ENCODE measurements around the gene KCNK4.

The KCNK4 gene

GRCh38 chr11:64331569-64332371 is 40.7 kb downstream of the KCNK4 start:
- DNase-seq: peak; percentile 83 to 89

- no peak for DNase-seq
Measured at GRCh38 chr11:64333556-64333955, 42.5 kb downstream of the KCNK4 start.

GRCh38 chr11:64334764-64335735 is 43.9 kb downstream of the KCNK4 start:
- DNase-seq: peak; percentile 43 to 62

- DNase-seq: no peak
Measured at GRCh38 chr11:64337538-64338249, 46.6 kb downstream of the KCNK4 start.

- no peak for DNase-seq
Measured at GRCh38 chr11:64338716-64339115, 47.6 kb downstream of the KCNK4 start.

GRCh38 chr11:64339286-64339685 is 48.2 kb downstream of the KCNK4 start:
- DNase-seq: no peak

GRCh38 chr11:64339754-64340408 is 48.8 kb downstream of the KCNK4 start, which contains the start of gene CCDC88B:
TSS of gene CCDC88B (plus strand) at chr11:64340204. CDS start at chr11:64340267, 63 bp downstream.
- DNase-seq: peak; percentile 84 to 87

- DNase-seq: peak; percentile 85 to 88
Measured at GRCh38 chr11:64340671-64341335, 49.7 kb downstream of the KCNK4 start.

- no peak for DNase-seq
Measured at GRCh38 chr11:64341429-64341828, 50.3 kb downstream of the KCNK4 start.

GRCh38 chr11:64341851-64342791 is 51.0 kb downstream of the KCNK4 start:
- peak; percentile 94 to 95 for DNase-seq

GRCh38 chr11:64342869-64343745 is 52.0 kb downstream of the KCNK4 start:
- DNase-seq: no peak

- peak; percentile 15 to 27 for DNase-seq
Measured at GRCh38 chr11:64343767-64344559, 52.9 kb downstream of the KCNK4 start.

- no peak for DNase-seq
Measured at GRCh38 chr11:64344787-64345186, 53.7 kb downstream of the KCNK4 start.

- DNase-seq: no peak
Measured at GRCh38 chr11:64347193-64347867, 56.2 kb downstream of the KCNK4 start.

- DNase-seq: no peak
Measured at GRCh38 chr11:64348383-64349024, 57.4 kb downstream of the KCNK4 start.

- DNase-seq: no peak
Measured at GRCh38 chr11:64349025-64349387, 57.9 kb downstream of the KCNK4 start.

GRCh38 chr11:64349404-64349803 is 58.3 kb downstream of the KCNK4 start:
- no peak for DNase-seq
